K562 (cell line): ENCODE measurements around the gene GMNN.

ENCODE experiments used
- ATF1 ChIP-seq, 2 experiments: fragments of 450-650 bp in 1 of 2; IDR thresholded peaks; 2 replicates each; pipeline ENCODE4 v1.6.1; 2016; ENCODE audit warnings: missing compliant biosample characterization in 1 of 2, missing genetic modification characterization in 1 of 2
- CHD2 ChIP-seq: IDR thresholded peaks from 2 replicates; pipeline ENCODE4 v1.6.1; 2011; ENCODE audit warnings: low read depth, low read length
- GATA2 ChIP-seq: sonication (generic); formaldehyde crosslinking; IDR thresholded peaks from 2 replicates; pipeline ENCODE4 v1.4.0; 2020; ENCODE audit warnings: mild to moderate bottlenecking, missing genetic modification reagents
- IRF2 ChIP-seq: sonication (generic); formaldehyde crosslinking; IDR thresholded peaks from 2 replicates; pipeline ENCODE4 v1.8.1; 2022; ENCODE audit warnings: mild to moderate bottlenecking, missing genetic modification reagents
- KLF16 ChIP-seq: IDR thresholded peaks from 2 replicates; pipeline ENCODE4 v1.6.1; 2016; ENCODE audit warnings: antibody characterized with exemption
- RBM17 ChIP-seq: fragments of 200-400 bp; formaldehyde crosslinking; IDR thresholded peaks from 2 replicates; pipeline ENCODE4 v1.6.1; 2017; ENCODE audit warnings: low read depth, mild to moderate bottlenecking, low read length, borderline replicate concordance
- SNRNP70 ChIP-seq: fragments of 200-400 bp; formaldehyde crosslinking; optimal IDR thresholded peaks from 2 replicates; pipeline ENCODE3; 2017; ENCODE audit warnings: low read depth, low read length
- TAF1 ChIP-seq: IDR thresholded peaks from 2 replicates; pipeline ENCODE4 v1.6.1; 2011; ENCODE audit warnings: mild to moderate bottlenecking, low read length, moderate library complexity; ENCODE audit not compliant: insufficient read depth, control insufficient read depth, severe bottlenecking; ENCODE audit errors: extremely low read depth
- TAF9B ChIP-seq: fragments of 450-650 bp; IDR thresholded peaks from 2 replicates; pipeline ENCODE4 v1.6.1; 2018; ENCODE audit warnings: mild to moderate bottlenecking; ENCODE audit not compliant: partially characterized antibody
- ZFX ChIP-seq: sonication (generic); formaldehyde crosslinking; IDR thresholded peaks from 2 replicates; pipeline ENCODE4 v1.8.0; 2022; ENCODE audit warnings: mild to moderate bottlenecking, missing genetic modification reagents, moderate library complexity
- ZNF24 ChIP-seq: fragments of 450-650 bp; IDR thresholded peaks from 2 replicates; pipeline ENCODE4 v1.6.1; 2016
- ZNF280B ChIP-seq: fragments of 250-450 bp; sonication (Bioruptor Pico); IDR thresholded peaks from 2 replicates; pipeline ENCODE4 v1.5.1; 2021; ENCODE audit warnings: mild to moderate bottlenecking
- ZNF384 ChIP-seq: IDR thresholded peaks from 2 replicates; pipeline ENCODE4 v1.6.1; 2012; ENCODE audit warnings: low read depth, low read length, improper control_type of control experiment

GRCh38 chr6:24824142-24824938 is 49.6 kb downstream of the GMNN start:
- no peak for TF ChIP-seq ZNF280B (CRISPR knock-in tag)
- no peak for TF ChIP-seq TAF1
- TF ChIP-seq ZNF384 = no peak
- no peak for TF ChIP-seq ATF1 (CRISPR knock-in tag; IDR thresholded peaks at IDR 0.05)
- TF ChIP-seq ATF1 (tag; IDR thresholded peaks at IDR 0.05) = no peak
- TF ChIP-seq TAF9B = no peak
- TF ChIP-seq ZNF24 = no peak
- no peak for TF ChIP-seq RBM17
- no peak for TF ChIP-seq ZFX (CRISPR knock-in tag)
- no peak for TF ChIP-seq KLF16
- TF ChIP-seq IRF2 (CRISPR knock-in tag) = no peak
- no peak for TF ChIP-seq SNRNP70
- no peak for TF ChIP-seq CHD2
- no peak for TF ChIP-seq GATA2 (CRISPR knock-in tag)
